Endothelial cell of umbilical vein (primary cell): ENCODE data around the gene SERPINA1.

Experiments
- CTCF ChIP-seq, 2 donors: IDR thresholded peaks; 1 replicate in 1 of 2; 2 replicates in 1 of 2; pipeline ENCODE4 v1.5.1; 2011; ENCODE audit warnings: low read length in 2 of 2, mild to moderate bottlenecking in 2 of 2, moderate library complexity in 2 of 2, control low read depth in 1 of 2, inconsistent platforms in 1 of 2, low read depth in 1 of 2; ENCODE audit not compliant: insufficient read depth in 1 of 2; ENCODE audit errors: extremely low read depth in 1 of 2
- EZH2 ChIP-seq: IDR thresholded peaks from 2 replicates; pipeline ENCODE4 v1.6.1; 2012; ENCODE audit warnings: borderline replicate concordance, low read depth, mild to moderate bottlenecking, moderate library complexity, low read length, inconsistent platforms; ENCODE audit not compliant: severe bottlenecking
- FOS ChIP-seq: IDR thresholded peaks from 2 replicates; pipeline ENCODE4 v1.6.1; 2011; ENCODE audit warnings: mild to moderate bottlenecking, low read length, moderate library complexity, borderline replicate concordance; ENCODE audit not compliant: insufficient read depth
- JUN ChIP-seq: IDR thresholded peaks from 2 replicates; pipeline ENCODE4 v1.6.1; 2011; ENCODE audit warnings: borderline replicate concordance, low read depth; ENCODE audit not compliant: insufficient read length, insufficient read depth
- MAX ChIP-seq: IDR thresholded peaks from 2 replicates; pipeline ENCODE4 v1.6.1; 2011; ENCODE audit not compliant: insufficient read depth, insufficient read length
- MYC ChIP-seq: IDR thresholded peaks from one replicate; pipeline ENCODE4 v1.6.1; 2011; ENCODE audit warnings: mild to moderate bottlenecking, low read depth, low read length
- POLR2A ChIP-seq: IDR thresholded peaks from 2 replicates; pipeline ENCODE4 v1.6.1; 2012; ENCODE audit warnings: low read depth, mild to moderate bottlenecking, control low read depth, low read length
- POLR2AphosphoS5 ChIP-seq: IDR thresholded peaks from 2 replicates; pipeline ENCODE4 v1.6.1; 2012; ENCODE audit warnings: low read depth, mild to moderate bottlenecking, control low read depth, low read length, moderate library complexity; ENCODE audit not compliant: insufficient read depth

GRCh38 chr14:94366146-94366915 lies 22.1 kb downstream of the SERPINA1 start, which contains the start of gene SERPINA2:
- TF ChIP-seq POLR2A: no peak
- no peak for TF ChIP-seq MAX
- TF ChIP-seq CTCF (IDR thresholded peaks at IDR 0.05; ENCODE audit: extremely low read depth in 1 of 2, insufficient read depth in 1 of 2, low read depth in 1 of 2, low read length in 2 of 2): no peak
- TF ChIP-seq FOS: no peak
- TF ChIP-seq EZH2: no peak
- no peak for TF ChIP-seq POLR2AphosphoS5
- TF ChIP-seq MYC: no peak
- no peak for TF ChIP-seq JUN
